ENCODE data around the gene MXRA8.
"Not testable (repeated sequence)": the region's sequence is repeated elsewhere in the genome, so short reads cannot be mapped to it uniquely, and the experiment has no call there.

The MXRA8 gene

DNA sequence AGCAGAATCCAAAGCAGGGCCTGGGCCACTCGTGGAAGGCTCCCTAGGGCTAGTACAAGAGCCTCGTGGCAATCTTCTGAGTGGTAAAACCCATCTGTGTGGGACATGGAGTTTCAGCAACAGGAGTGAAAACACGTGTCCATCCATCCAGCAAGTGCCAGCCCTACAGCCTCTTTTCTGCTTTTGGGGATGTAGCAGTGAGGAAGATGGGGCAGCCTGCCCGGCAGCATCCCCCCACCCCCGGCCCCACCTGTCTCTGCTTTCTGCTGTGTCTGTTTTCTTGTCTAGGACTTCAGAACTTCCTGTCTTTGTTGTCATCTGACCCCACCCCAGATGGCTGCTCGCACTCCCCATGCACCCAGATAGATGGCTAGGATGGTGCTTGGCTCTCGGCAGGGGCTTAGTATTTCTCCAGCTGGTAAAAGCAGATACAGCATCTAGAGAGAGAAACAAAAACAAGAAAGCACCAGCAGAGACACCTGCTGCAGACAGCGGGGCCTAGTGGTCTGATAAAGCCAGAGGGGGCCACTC, 32.2 kb downstream of the MXRA8 start:
- DNase-seq = no peak
- intact Hi-C loops (cut with DNase I) = no loop called here

DNA sequence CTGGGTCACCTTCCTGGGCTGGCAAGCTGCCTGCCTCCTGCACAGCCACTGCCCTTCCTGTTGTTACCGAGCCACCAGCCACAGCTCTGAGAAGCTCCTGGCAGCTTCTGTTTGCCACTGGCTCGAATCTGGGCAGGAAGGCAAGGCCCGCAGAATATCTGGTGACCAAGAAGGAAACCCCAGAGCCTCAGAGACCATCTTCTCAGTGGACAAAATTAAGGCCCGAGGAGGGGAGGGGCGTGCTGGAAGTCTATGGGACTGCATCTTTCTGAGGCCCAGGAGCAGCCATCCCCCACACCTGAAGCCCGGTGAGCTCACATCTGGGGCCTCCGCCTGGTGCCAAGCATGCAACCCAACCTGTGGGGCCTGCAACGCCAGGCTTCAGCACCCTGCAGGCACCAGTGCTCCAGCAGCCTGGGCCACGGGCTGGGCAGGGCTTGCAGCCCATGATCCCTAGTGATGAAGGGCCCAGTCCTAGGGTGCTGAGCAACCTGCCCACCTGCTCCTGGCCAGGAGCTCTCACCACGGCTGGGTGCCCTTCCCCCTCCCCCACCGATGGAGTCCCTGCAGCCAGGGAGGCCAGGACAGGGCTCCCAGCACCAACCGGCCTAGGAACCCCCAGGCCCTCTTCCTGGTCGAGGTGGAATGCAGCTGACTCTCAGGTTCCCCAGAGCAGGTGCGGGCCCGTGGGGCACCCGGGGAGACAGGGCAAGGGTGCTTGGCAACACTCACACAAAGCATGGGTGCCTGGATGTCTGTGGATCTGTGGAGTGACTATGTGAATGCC, 32.9 kb downstream of the MXRA8 start:
- intact Hi-C loops (cut with DNase I) = loop anchor here (2.0 kb wide), 1 partner anchor 17 kb away; the partner anchor contains the start of gene PUSL1
- no peak for DNase-seq

DNA sequence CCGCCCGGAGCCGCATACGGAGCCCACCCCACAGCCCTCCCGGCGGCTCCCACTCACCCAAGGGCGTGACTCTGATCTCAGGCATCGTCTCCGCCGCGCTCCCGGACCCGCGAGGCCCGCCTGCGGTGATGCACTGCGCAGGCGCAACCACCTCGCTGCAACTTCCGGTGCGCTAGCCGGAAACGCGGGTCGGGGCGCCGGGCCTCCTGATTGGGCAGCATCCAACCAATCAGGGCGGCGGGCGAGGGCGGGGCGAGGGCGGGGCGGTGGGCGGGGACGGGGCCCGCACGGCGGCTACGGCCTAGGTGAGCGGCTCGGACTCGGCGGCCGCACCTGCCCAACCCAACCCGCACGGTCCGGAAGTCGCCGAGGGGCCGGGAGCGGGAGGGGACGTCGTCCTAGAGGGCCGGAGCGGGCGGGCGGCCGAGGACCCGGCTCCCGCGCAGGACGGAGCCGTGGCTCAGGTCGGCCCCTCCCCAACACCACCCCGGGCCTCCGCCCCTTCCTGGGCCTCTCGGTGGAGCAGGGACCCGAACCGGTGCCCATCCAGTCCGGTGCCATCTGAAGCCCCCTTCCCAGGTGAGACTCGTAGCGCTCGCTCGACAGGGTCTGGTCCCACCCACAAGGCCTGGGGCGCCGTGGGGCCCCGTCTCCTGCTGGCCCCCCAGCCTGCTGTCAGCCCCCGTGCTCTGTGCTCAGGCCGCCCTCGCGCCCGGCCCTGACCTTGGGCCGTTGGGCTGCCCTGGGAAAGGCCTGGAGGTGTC, 33.6 kb downstream of the MXRA8 start, which contains the start of the genes CPTP and INTS11:
CPTP (plus strand) TSS at position 279 of the 764 bp plus-strand sequence. CDS start 2,109 bp downstream, outside the sequence.
INTS11 (minus strand) TSS at position 137 of the 764 bp plus-strand sequence; CDS start at position 85, 52 bp downstream.
- peak; percentile 89 to 98 (median 93) for DNase-seq
- intact Hi-C loops (cut with DNase I) = loop anchor here (2.0 kb wide), 1 partner anchor 16 kb away; the partner anchor contains the start of gene PUSL1

DNA sequence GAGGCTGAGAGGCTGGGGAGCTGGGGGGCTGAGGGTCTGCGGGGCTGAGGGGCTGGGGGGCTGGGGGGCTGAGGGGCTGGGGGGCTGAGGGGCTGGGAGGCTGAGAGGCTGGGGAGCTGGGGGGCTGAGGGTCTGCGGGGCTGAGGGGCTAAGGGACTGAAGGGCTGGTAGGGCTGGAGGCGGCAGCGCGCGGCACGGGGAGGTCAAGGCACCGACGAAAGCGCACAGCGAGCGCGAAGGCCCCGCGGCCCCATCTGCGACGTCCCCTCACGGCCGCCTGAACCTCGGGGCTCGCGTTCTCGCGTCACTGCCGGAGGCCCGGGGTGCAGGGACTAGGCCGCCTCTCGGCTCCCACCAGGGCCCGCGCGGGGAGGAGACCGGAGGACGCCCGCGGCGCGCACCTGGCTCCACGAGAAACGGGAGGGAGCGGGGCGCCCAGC, 34.3 kb downstream of the MXRA8 start:
- no peak for DNase-seq
- intact Hi-C loops (cut with DNase I) = loop anchor here (2.0 kb wide), 1 partner anchor 15 kb away; the partner anchor contains the start of gene PUSL1

DNA sequence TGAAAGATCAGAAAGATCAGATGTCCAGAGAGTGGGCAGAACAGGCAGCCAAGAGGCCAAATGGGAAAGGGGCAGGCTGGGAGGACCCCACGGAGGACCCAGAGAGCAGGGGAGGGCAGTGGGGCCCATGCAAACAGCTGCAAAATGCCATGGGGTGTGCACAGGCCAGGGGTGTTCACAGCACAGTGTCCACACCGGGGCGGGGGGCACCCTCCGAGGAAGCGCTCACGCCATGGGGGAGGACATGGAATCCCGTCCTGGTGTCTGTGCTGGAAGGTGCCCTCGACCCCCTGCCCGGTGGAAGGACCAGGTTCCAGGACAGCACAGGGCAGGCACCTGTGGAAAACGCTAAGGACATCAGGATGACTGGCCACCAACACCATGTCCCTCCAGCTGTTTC, 35.4 kb downstream of the MXRA8 start:
- intact Hi-C loops (cut with DNase I) = no loop called here
- no peak for DNase-seq

DNA sequence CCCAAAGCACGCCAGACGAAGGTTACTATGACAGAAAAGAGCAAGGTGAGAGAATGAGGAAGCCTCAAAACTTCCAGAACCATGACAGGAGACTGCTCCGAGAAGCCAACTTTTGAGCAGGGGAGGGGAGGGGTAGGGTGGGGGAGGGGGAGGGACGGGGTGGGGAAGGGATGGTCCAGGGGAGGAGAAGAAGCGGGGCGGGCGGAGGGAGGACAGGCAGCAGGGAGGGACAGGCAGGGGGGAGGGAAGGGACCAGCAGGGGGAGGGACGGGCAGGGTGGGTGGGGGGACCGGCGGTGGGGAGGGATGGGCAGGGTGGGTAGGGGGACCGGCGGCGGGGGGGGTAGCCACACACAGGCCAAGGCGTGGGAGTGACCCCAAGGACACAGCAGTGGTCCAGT, 35.9 kb downstream of the MXRA8 start:
- intact Hi-C loops (cut with DNase I) = no loop called here
- no peak for DNase-seq

DNA sequence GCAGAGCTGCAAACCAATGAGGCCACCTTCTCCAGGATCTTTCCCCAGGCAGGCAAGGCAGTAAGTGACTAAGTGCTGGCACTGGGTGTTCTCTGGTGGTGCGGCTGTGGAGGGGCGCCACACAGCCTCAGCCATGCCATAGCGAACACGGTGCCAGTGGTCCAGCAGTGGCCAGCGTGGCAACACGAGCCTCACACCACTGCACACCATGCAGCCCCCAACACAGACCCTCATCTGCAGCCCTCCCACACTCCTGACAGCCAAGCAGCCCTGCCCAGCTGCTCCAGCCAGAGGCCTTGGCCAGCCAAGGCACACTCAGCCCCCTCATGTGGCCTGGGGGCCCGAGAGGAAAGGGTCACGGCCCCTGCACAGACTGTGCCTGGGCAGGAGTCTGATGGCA, 36.9 kb downstream of the MXRA8 start:
- intact Hi-C loops (cut with DNase I) = no loop called here
- no peak for DNase-seq

DNA sequence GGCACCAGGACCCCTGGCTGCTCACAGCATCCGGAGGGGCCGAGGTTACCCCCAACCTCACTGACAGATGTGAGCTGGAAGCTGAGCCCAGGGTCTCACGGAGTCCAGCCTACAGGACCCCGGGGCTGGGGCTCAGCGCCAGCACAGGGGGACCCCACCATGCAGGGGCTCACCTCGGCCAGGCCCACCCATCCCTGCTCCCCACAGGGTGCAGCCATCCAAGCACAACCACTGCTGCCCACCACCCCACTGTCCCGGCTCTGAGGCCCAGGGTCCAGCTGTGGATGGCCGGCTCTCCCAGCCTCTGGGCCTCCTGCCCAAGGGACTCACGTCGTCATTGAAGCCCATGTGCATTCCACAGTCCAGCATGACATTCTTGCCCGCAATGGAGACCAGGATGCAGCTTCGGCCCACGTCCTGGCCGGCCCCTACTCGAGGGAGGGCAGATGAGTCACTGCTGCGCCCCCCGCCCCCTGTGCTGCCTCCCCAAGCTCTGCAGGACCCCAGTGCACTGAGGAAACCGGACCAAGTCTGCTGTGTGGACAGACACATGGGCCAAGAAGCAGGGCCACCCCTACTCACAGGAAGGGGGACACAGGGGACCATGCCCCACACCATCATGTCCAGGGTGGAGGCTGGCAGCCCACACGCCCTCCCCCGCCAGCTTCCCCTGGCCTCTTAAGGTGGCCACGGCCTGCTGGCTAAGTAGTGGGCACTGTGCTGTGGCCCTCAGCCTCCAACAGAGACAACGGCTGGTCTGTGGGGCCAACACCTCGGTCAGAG, 37.5 kb downstream of the MXRA8 start:
- no peak for DNase-seq
- intact Hi-C loops (cut with DNase I) = no loop called here

DNA sequence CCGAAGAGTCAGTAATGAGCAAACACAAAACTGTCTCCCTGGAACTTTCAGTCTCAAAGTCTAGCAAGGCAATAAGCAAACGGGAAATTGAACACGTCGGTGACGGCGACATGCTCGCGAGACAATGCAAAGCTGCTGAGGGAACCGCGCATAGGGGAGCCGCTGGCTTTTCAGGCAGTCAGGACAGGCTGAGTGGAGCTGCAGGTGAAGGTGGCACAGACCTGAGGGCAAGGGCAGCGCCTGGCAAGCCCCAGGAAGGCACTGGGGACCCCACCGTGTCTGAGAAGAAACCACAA, 38.8 kb downstream of the MXRA8 start:
- no peak for DNase-seq
- intact Hi-C loops (cut with DNase I) = no loop called here

DNA sequence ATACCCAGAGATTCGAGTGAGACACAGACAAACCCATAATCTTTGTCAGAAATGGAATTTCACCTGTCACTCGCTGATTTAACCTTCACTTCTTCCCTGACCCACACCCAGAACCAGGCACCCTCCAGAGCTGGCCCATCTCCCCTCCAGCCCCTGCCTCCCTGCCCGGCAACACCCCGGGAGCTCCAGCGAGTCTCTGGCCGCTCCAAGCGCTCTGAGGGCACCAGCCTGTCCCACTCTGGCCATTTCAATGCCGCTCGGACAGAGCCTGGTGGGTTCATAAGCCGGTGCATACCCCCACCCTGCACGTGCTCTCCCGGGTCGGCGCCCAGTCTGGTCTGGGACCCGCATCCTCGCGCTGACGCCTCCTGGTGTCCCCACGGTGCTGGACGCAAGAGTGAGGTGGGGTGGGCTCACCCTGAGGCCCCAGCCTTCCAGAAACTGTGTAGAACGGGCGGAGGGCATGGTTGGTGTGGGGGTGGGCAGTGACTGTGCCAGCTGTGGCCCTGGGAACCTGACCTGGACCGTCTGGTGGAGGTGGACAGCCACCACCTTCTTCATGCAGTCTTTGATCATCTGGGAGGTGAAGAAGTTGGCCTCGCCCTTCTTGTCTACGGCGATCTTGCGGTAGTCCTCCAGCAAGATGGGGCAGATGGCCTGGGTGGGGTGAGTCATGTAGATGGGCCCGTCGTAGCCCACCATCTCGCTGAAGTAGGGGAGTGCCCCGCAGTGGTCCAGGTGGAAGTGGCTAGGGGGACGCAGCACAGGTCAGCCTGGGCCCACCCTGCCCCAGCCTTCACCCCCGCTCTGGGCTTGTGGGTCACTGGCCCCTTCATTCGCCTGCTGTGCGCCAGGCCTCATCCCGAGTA, 39.3 kb downstream of the MXRA8 start:
- no peak for DNase-seq
- intact Hi-C loops (cut with DNase I) = no loop called here

DNA sequence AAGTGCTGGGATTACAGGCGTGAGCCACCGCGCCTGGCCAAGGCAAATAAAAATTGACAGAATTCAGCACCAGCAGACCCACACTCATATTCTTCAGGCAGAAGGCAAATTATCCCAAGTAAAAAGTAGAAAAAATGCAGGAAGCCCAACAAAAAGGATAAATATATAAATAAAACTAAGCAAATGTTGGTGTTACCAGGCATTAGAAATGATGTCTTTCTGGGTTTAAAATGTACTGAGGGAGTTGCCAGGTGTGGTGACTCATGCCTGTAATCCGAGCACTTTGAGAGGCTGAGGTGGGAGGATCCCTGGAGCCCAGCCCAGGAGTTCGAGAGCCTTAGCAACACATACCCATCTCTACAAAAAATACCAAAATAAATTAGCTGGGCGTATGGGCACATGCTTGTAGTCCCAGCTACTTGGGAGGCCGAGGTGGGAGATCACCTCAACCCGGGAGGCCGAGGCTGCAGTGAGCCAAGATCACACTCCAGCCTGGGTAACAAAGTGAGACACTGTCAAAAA, 40.2 kb downstream of the MXRA8 start:
- intact Hi-C loops (cut with DNase I) = no loop called here
- DNase-seq = peak in 6 of 10 donors; percentile 45 to 90 (median 78)

DNA sequence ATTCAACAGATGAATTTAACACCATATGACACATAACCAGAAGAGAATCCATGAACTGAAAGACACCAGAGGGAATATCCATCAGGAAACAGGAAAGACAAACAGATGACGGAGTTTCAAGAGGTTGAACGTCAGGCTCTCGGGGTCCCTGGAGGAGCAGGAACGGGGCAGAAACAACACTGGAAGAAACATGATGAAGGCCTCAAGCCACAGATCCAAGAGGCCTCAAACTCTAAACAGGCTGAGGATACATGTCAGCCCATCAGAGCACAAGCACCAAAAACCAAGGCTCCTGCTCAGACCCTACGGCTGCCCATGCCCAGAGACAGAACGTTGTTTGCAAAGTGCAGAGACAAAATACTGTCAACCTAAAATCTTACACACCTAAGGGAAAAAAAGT, 40.9 kb downstream of the MXRA8 start:
- DNase-seq = no peak
- intact Hi-C loops (cut with DNase I) = no loop called here

DNA sequence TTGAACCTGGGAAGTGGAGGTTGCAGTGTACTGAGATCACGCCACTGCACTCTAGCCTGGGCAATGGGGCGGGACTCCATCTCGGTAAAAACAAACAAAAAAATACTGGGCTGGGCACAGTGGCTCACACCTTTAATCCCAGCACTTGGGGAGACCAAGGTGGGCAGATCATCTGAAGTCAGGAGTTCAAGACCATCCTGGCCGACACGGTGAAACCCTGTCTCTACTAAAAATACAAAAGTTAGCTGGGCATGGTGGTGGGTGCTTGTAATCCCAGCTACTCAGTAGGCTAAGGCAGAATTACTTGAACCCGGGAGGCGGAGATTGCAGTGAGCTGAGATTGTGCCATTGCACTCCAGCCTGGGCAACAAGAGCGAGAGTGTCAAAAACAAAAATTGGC, 42.2 kb downstream of the MXRA8 start:
- DNase-seq; intact Hi-C loops (cut with DNase I): not testable (repeated sequence)

DNA sequence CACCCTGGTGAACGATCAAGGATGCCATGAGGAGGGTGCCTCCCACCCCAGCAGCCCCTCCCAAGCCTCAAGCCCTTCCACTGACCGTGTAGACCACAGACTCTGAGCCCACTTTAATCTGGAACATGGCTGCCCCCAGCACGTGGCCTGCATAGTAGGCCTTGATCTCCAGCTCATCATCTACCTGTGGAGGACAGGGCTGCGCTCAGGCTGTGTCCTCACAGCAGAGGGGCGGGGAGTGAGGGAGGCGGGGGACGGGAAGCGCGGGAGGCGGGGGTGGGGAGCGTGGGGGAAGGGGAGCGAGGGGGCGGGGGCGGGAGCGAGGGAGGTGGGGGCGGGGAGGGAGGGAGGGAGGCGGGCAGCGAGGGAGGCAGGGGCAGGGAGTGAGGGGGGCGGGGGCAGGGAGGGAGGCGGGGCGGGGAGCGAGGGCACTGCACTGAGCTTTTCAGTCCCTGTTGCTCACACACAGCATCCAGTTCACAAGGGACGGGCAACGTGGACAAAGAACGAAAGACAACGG, 42.9 kb downstream of the MXRA8 start:
- no peak for DNase-seq
- intact Hi-C loops (cut with DNase I) = no loop called here

DNA sequence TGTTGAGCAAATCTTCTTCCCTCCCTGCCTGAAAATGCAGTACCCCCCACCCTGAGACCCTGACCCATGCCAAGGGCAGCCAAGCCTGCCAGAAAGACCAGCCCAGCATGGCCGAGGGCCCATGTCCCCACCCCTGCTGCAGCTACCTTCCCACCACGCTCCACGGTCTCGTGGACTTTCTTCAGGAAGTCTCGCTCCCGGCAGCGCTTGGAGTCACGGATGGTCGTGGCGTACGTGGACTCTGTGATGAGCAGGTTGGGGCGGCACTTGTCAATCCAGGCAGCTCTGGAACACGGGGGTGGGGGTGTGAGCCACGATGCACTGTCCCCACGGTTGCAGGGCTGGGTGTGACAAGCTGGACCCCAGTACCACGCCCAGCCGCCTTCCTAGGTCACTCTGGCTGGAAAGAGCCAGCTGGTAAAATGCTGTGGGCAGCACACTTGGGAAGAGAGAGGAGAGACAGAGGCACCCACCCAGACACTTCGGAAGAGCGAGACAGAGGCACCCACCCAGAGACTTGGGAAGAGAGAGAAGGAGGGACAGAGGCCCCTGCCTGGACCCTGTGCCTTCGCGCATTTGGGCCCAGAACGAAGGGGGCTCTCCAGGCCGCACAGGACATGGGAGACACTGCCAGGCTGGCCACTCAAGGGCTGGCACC, 43.5 kb downstream of the MXRA8 start:
- DNase-seq = no peak
- intact Hi-C loops (cut with DNase I) = no loop called here

DNA sequence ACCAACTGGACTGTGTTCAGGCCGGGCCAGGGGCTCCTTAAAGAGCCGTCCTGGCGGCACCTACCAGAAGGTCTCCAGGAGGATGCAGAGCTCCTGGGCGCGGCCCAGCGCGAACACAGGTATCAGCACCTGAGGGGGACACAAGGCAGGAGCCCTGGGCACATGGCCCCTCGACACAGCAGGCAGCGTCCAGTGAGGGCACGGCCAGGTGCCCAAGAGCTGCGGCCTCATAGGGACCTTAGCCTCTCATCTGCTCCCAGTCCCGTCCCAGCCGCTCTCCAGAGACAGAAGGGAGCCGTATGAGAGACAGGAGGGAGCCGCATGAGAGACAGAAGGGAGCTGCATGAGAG, 44.1 kb downstream of the MXRA8 start:
- intact Hi-C loops (cut with DNase I) = no loop called here
- DNase-seq = no peak

DNA sequence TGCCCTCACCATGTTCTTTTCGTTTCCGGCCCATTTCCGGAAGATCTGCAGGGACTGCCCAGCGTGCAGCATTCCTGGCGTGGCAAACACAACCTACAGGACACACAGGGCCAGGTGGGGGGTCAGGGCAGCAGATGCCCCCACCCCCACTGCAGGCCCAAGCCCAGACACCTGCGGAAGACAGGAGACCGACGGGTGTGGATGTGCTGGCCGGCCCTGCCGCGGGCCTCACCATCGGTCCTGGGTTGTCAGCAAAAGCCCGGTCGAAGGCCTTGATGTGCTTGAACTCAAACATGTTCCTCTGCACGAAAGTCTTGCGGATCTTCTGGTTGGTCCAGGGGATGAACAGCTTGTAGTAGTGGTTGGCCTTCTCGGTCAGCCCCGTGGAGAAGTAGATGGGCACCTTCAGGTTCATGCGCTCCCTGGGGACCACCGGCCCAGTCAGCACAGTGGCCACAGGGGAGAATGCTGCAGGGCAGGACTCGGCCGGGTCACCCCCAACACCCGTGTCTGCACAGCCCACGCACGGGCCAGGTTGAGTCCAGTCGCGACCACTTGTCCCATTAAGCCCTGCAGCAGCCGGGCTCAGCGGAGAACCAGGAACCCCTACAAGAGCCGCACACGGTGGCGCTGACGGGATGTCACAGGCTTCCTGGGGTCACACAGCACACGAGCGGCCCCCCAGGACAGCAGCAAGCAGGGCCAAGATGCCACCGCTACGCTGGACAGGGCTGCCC, 44.7 kb downstream of the MXRA8 start:
- intact Hi-C loops (cut with DNase I) = no loop called here
- no peak for DNase-seq

Measured in posterior cingulate gyrus (tissue), 11 donors.